GM12872 (cell line): Measurements from ENCODE around the gene PNMT.

Experiments
- CTCF ChIP-seq: IDR thresholded peaks from 3 replicates; pipeline ENCODE4 v1.5.1; 2011; ENCODE audit warnings: low read depth, mild to moderate bottlenecking, low read length, moderate library complexity; ENCODE audit not compliant: insufficient read depth

The PNMT gene

GRCh38 chr17:39683295-39683939, 15.2 kb downstream of the PNMT start:
- no peak for TF ChIP-seq CTCF

GRCh38 chr17:39684369-39685192, 16.3 kb downstream of the PNMT start:
- TF ChIP-seq CTCF: no peak

GRCh38 chr17:39687101-39687545, 18.9 kb downstream of the PNMT start:
- TF ChIP-seq CTCF: no peak

- 0 out of 3 replicates have a peak, but pooled peaks have one; percentile 12 for TF ChIP-seq CTCF
Observed at GRCh38 chr17:39687546-39688474, 19.6 kb downstream of the PNMT start, which contains the start of gene PGAP3. TSS of gene PGAP3 (minus strand) at chr17:39688057. CDS start at chr17:39688014, 43 bp downstream.

GRCh38 chr17:39688475-39688835, 20.2 kb downstream of the PNMT start:
- TF ChIP-seq CTCF: no peak

GRCh38 chr17:39688945-39689344, 20.7 kb downstream of the PNMT start:
- no peak for TF ChIP-seq CTCF

- TF ChIP-seq CTCF: no peak
Observed at GRCh38 chr17:39694593-39694992, 26.3 kb downstream of the PNMT start.
